ENCODE measurements around the gene CD68.
A peak's percentile ranks its signal among the peaks of the same experiment; 100 is the strongest.

Gene CD68, protein sequence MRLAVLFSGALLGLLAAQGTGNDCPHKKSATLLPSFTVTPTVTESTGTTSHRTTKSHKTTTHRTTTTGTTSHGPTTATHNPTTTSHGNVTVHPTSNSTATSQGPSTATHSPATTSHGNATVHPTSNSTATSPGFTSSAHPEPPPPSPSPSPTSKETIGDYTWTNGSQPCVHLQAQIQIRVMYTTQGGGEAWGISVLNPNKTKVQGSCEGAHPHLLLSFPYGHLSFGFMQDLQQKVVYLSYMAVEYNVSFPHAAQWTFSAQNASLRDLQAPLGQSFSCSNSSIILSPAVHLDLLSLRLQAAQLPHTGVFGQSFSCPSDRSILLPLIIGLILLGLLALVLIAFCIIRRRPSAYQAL

DNA sequence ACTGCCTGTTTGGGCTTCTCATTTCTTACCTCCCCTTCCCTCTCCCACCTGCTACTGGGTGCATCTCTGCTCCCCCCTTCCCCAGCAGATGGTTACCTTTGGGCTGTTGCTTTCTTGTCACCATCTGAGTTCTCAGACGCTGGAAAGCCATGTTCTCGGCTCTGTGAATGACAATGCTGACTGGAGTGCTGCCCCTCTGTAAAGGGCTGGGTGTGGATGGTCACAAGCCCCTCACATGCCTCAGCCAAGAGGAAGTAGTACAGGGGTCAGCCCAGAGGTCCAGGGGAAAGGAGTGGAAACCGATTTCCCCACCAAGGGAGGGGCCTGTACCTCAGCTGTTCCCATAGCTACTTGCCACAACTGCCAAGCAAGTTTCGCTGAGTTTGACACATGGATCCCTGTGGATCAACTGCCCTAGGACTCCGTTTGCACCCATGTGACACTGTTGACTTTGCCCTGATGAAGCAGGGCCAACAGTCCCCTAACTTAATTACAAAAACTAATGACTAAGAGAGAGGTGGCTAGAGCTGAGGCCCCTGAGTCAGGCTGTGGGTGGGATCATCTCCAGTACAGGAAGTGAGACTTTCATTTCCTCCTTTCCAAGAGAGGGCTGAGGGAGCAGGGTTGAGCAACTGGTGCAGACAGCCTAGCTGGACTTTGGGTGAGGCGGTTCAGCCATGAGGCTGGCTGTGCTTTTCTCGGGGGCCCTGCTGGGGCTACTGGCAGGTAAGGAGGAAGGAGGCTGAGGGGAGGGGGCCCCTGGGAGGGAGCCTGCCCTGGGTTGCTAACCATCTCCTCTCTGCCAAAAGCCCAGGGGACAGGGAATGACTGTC, at the start of gene CD68:
Gene CD68 (plus strand): TSS at position 638 of the 833 bp plus-strand sequence. CDS start 40 bp downstream, at position 678.
- no peaks in the 10 kb centered on the region for H3K9me3 ChIP-seq (ENCODE audit: control insufficient read depth, low read length)
- peaks cover 19% of the 10 kb centered on the region for H3K79me2 ChIP-seq
- H3K27me3 ChIP-seq (ENCODE audit: control insufficient read depth, insufficient read depth, low read length) = no peaks in the 10 kb centered on the region
- H3K36me3 ChIP-seq (ENCODE audit: control insufficient read depth, insufficient read depth, low read length) = no peaks in the 10 kb centered on the region
- H3K9ac ChIP-seq = no peak within 1 kb of the TSS
- H3K4me3 ChIP-seq (ENCODE audit: low read depth, low read length) = no peak within 1 kb of the TSS
- H2AFZ ChIP-seq = no peak within 1 kb of the TSS
- no peak within 1 kb of the TSS for H3K4me2 ChIP-seq (ENCODE audit: low read length)
- peak within 1 kb of the TSS; percentile 50 for H3K27ac ChIP-seq
- TF ChIP-seq, protein P1, sequence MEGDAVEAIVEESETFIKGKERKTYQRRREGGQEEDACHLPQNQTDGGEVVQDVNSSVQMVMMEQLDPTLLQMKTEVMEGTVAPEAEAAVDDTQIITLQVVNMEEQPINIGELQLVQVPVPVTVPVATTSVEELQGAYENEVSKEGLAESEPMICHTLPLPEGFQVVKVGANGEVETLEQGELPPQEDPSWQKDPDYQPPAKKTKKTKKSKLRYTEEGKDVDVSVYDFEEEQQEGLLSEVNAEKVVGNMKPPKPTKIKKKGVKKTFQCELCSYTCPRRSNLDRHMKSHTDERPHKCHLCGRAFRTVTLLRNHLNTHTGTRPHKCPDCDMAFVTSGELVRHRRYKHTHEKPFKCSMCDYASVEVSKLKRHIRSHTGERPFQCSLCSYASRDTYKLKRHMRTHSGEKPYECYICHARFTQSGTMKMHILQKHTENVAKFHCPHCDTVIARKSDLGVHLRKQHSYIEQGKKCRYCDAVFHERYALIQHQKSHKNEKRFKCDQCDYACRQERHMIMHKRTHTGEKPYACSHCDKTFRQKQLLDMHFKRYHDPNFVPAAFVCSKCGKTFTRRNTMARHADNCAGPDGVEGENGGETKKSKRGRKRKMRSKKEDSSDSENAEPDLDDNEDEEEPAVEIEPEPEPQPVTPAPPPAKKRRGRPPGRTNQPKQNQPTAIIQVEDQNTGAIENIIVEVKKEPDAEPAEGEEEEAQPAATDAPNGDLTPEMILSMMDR (IDR thresholded peaks at IDR 0.05) = no peak
- H3K4me1 ChIP-seq = peaks cover 19% of the 10 kb centered on the region

DNA sequence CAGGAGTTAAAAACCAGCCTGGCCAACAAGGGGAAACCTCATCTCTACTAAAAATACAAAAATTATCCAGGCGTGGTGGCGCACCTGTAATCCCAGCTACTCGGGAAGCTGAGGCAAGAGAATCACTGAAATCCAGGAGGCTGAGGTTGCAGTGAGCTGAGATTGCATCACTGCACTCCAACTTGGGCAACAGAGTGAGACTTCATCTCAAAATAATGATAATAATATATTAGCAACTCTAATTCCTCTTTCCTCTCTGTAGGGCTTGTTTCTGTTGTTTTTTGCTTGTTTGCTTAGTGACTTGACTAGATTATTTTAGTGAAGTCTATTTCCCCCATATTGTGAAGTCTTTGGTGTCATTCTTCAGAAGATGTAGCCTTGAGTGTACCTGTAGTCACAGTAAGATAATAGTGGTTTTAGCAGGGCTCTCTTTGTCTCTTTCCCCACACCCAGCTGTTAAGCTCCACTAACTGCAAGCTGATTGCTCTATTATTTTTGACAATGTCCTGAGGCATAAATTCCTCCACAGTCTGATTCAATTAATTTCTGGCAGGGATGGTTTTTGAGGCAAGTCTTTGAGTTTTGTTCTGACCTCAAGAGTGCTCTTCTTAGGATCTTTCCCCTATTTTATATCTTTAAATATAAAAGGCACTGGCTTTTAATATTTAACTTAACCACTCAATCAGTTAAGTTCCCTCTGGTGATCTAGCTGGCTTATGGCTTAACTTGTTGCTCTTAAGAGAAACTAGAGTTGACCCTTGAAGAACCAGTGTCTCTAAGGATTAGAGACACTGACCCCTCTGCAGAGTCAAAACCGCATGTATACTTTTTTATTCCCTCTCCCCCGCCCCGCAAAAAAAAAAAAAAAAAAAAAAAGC, 49.2 kb upstream of the CD68 start:
- Histone ChIP-seq H3K4me2 (ENCODE audit: low read length) (no peak overlapping the region), H3K4me1 (no peaks in the 10 kb centered on the region), H3K27me3 (ENCODE audit: control insufficient read depth, insufficient read depth, low read length) (no peaks in the 10 kb centered on the region), H3K4me3 (ENCODE audit: low read depth, low read length) (no peak overlapping the region), H3K27ac (no peak overlapping the region), H2AFZ (no peak overlapping the region), H3K79me2 (no peaks in the 10 kb centered on the region), H3K9me3 (ENCODE audit: control insufficient read depth, low read length) (no peaks in the 10 kb centered on the region), H3K36me3 (ENCODE audit: control insufficient read depth, insufficient read depth, low read length) (no peaks in the 10 kb centered on the region), H3K9ac (no peak overlapping the region)
- TF ChIP-seq, protein P1 (IDR thresholded peaks at IDR 0.05) = no peak

DNA sequence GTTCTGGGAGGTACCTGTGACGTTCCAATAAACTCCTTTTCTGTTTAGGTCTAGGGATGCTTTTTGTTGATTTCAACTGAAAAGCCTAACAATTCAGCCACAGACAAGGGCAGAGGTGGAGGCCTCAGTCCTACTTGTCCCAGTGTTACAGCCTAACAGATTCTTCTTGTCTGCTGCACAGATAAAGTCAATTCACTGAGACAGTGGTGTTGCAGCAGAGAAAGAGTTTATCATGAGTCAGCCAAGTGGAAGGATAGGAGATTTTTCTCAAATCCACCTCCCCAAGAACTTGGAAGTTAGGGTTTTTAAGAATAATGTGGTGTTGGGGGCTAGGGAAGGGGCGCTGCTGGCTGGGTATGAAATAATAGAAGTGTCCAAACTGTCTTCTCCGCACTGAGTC, 41.4 kb upstream of the CD68 start:
- H3K4me1 ChIP-seq = no peaks in the 10 kb centered on the region
- no peaks in the 10 kb centered on the region for H3K79me2 ChIP-seq
- no peak overlapping the region for H3K9ac ChIP-seq
- H3K27me3 ChIP-seq (ENCODE audit: control insufficient read depth, insufficient read depth, low read length) = no peaks in the 10 kb centered on the region
- H3K4me3 ChIP-seq (ENCODE audit: low read depth, low read length) = no peak overlapping the region
- no peaks in the 10 kb centered on the region for H3K36me3 ChIP-seq (ENCODE audit: control insufficient read depth, insufficient read depth, low read length)
- TF ChIP-seq, protein P1 (IDR thresholded peaks at IDR 0.05) = no peak
- no peak overlapping the region for H3K27ac ChIP-seq
- H3K4me2 ChIP-seq (ENCODE audit: low read length) = no peak overlapping the region
- H2AFZ ChIP-seq = no peak overlapping the region
- no peaks in the 10 kb centered on the region for H3K9me3 ChIP-seq (ENCODE audit: control insufficient read depth, low read length)

DNA sequence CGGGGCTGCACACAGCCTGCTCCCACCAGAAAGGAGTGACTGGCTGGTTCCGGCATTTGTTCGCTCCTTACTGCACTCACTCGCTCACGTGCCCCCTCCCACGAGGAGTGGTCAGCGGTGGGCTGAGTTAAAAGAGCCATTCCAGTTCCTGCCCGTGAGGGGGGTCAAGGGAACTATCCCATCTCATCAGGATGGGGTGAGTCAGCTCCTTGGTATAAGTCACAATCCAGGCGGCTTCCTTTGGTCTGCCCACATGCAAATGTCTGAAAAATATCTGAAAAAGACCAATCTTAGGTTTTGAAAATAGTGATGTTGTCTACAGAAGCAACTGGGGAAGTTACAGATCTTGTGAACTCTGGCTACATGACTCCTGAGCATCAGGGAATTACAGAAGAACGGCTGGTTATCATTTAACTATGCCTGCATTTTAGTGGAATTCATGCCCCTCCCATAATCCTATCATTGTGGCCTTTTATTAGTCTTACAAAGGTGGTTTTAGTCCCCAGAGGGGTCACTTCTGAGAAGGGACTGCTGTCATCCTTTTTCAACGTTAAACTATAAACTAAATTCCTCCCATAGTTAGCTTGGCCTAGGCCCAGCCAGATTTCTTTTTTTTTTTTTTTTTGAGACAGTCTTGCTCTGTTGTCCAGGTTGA, 40.4 kb upstream of the CD68 start:
- Histone ChIP-seq H3K4me1 (no peaks in the 10 kb centered on the region), H3K4me3 (ENCODE audit: low read depth, low read length) (no peak overlapping the region), H3K79me2 (no peaks in the 10 kb centered on the region), H3K36me3 (ENCODE audit: control insufficient read depth, insufficient read depth, low read length) (no peaks in the 10 kb centered on the region), H3K9me3 (ENCODE audit: control insufficient read depth, low read length) (no peaks in the 10 kb centered on the region), H3K4me2 (ENCODE audit: low read length) (no peak overlapping the region), H3K27ac (no peak overlapping the region), H2AFZ (no peak overlapping the region), H3K27me3 (ENCODE audit: control insufficient read depth, insufficient read depth, low read length) (no peaks in the 10 kb centered on the region), H3K9ac (no peak overlapping the region)
- TF ChIP-seq, protein P1 (IDR thresholded peaks at IDR 0.05) = no peak

Data from parathyroid adenoma (tissue), 2 donors.